H9 (cell line): ENCODE results near the gene ATAT1. TPM values are rescaled to one million over a fixed set of nuclear protein-coding genes. Genes with fewer than 3 reads are reported as not detected.

ENCODE experiments used
- DNase-seq: peaks from one replicate; pipeline ENCODE4 v3.0.0-alpha.2; 2017
- H2AFZ ChIP-seq: one replicate; pipeline ENCODE4 v1.6.1; 2013; ENCODE audit warnings: mild to moderate bottlenecking, low read length, control low read depth, moderate library complexity
- H2AK5ac ChIP-seq: 2 replicates; pipeline ENCODE4 v1.6.1; 2013; ENCODE audit warnings: low read length, control low read depth, mixed read lengths; ENCODE audit not compliant: insufficient read length
- H2BK120ac ChIP-seq: one replicate; pipeline ENCODE4 v1.6.1; 2013; ENCODE audit warnings: low read depth, mild to moderate bottlenecking, low read length, control low read depth, inconsistent platforms; ENCODE audit not compliant: poor library complexity, severe bottlenecking
- H2BK12ac ChIP-seq: 2 replicates; pipeline ENCODE4 v1.6.1; 2013; ENCODE audit warnings: low read length, control low read depth, mixed read lengths, low read depth; ENCODE audit not compliant: insufficient read length
- H2BK15ac ChIP-seq: 2 replicates; pipeline ENCODE4 v1.6.1; 2013; ENCODE audit warnings: low read depth, low read length, control low read depth
- H2BK20ac ChIP-seq: one replicate; pipeline ENCODE4 v1.6.1; 2013; ENCODE audit warnings: low read depth, mild to moderate bottlenecking, low read length, control low read depth, inconsistent platforms; ENCODE audit not compliant: poor library complexity, severe bottlenecking
- H2BK5ac ChIP-seq: 2 replicates; pipeline ENCODE4 v1.6.1; 2013; ENCODE audit warnings: low read length, control low read depth, mixed read lengths; ENCODE audit not compliant: insufficient read length
- H3K14ac ChIP-seq: 2 replicates; pipeline ENCODE4 v1.6.1; 2013; ENCODE audit warnings: low read length, control low read depth; ENCODE audit not compliant: insufficient read depth
- H3K18ac ChIP-seq: 2 replicates; pipeline ENCODE4 v1.6.1; 2013; ENCODE audit warnings: low read depth, mild to moderate bottlenecking, mixed read lengths, low read length, control low read depth; ENCODE audit not compliant: insufficient read length
- H3K23ac ChIP-seq: 2 replicates; pipeline ENCODE4 v1.6.1; 2013; ENCODE audit warnings: low read length, control low read depth, mixed read lengths, low read depth; ENCODE audit not compliant: insufficient read length
- H3K23me2 ChIP-seq: 2 replicates; pipeline ENCODE4 v1.6.1; 2013; ENCODE audit warnings: low read depth, mild to moderate bottlenecking, mixed read lengths, low read length, control low read depth; ENCODE audit not compliant: insufficient read length, poor library complexity, severe bottlenecking
- H3K27ac ChIP-seq: 2 replicates; pipeline ENCODE4 v1.5.1; 2013; ENCODE audit warnings: low read length, control low read depth, mixed read lengths, low read depth; ENCODE audit not compliant: insufficient read length
- H3K27me3 ChIP-seq: 2 replicates; pipeline ENCODE4 v1.6.1; 2013; ENCODE audit warnings: low read length, control low read depth, inconsistent platforms; ENCODE audit not compliant: insufficient read depth
- H3K4ac ChIP-seq: 2 replicates; pipeline ENCODE4 v1.6.1; 2013; ENCODE audit warnings: low read depth, mild to moderate bottlenecking, control low read depth, inconsistent platforms, low read length, moderate library complexity
- H3K4me1 ChIP-seq: 2 replicates; pipeline ENCODE4 v1.6.1; 2013; ENCODE audit warnings: low read length, control low read depth, inconsistent platforms; ENCODE audit not compliant: insufficient read depth
- H3K4me2 ChIP-seq: 2 replicates; pipeline ENCODE4 v1.6.1; 2013; ENCODE audit warnings: low read length, control low read depth, mixed read lengths; ENCODE audit not compliant: insufficient read length, insufficient read depth
- H3K56ac ChIP-seq: 2 replicates; pipeline ENCODE4 v1.6.1; 2013; ENCODE audit warnings: low read depth, mild to moderate bottlenecking, mixed read lengths, low read length, control low read depth; ENCODE audit not compliant: insufficient read length
- H3K79me1 ChIP-seq: 2 replicates; pipeline ENCODE4 v1.6.1; 2013; ENCODE audit warnings: low read depth, mild to moderate bottlenecking, moderate library complexity, low read length, control low read depth, inconsistent platforms; ENCODE audit not compliant: insufficient read depth, poor library complexity, severe bottlenecking
- H3K79me2 ChIP-seq: 2 replicates; pipeline ENCODE4 v1.6.1; 2013; ENCODE audit warnings: low read length, control low read depth, inconsistent platforms; ENCODE audit not compliant: insufficient read depth
- H3K9ac ChIP-seq: 2 replicates; pipeline ENCODE4 v1.6.1; 2013; ENCODE audit warnings: low read length, control low read depth, mixed read lengths; ENCODE audit not compliant: insufficient read length; ENCODE audit errors: extremely low read depth
- H3K9me3 ChIP-seq: one replicate; pipeline ENCODE4 v1.6.1; 2013; ENCODE audit warnings: low read depth, low read length, inconsistent platforms; ENCODE audit not compliant: control insufficient read depth
- H3T11ph ChIP-seq: one replicate; pipeline ENCODE4 v1.6.1; 2013; ENCODE audit warnings: mild to moderate bottlenecking, low read length, control low read depth, inconsistent platforms
- H4K20me1 ChIP-seq: one replicate; pipeline ENCODE4 v1.6.1; 2013; ENCODE audit not compliant: control insufficient read depth, insufficient read length, insufficient read depth
- H4K5ac ChIP-seq: 2 replicates; pipeline ENCODE4 v1.6.1; 2013; ENCODE audit warnings: low read depth, mild to moderate bottlenecking, mixed read lengths, low read length, control low read depth; ENCODE audit not compliant: insufficient read length
- H4K8ac ChIP-seq: replicated peaks from 2 replicates; pipeline ENCODE4 v1.6.1; 2013; ENCODE audit warnings: low read length, control low read depth, mixed read lengths, low read depth; ENCODE audit not compliant: insufficient read length
- H4K91ac ChIP-seq: 2 replicates; pipeline ENCODE4 v1.6.1; 2013; ENCODE audit warnings: low read depth, mild to moderate bottlenecking, moderate library complexity, mixed read lengths, low read length, control low read depth; ENCODE audit not compliant: insufficient read length
- H3K27ac Mint-ChIP-seq, 3 experiments: 2 replicates in 2 of 3; 3 replicates in 1 of 3; pipeline ENCODE4 v1.8.0; 2020 to 2021; ENCODE audit warnings: mixed read lengths in 3 of 3, mild to moderate bottlenecking in 1 of 3, moderate library complexity in 1 of 3
- H3K27me3 Mint-ChIP-seq: 2 replicates; pipeline ENCODE4 v1.8.0; 2021; ENCODE audit warnings: low read depth, mild to moderate bottlenecking, moderate library complexity, mixed read lengths
- H3K36me3 Mint-ChIP-seq, 3 experiments: 2 replicates in 2 of 3; 3 replicates in 1 of 3; pipeline ENCODE4 v1.8.0; 2020 to 2021; ENCODE audit warnings: low read depth in 3 of 3, mixed read lengths in 3 of 3; ENCODE audit not compliant: insufficient read depth in 1 of 3
- H3K4me1 Mint-ChIP-seq, 2 experiments: 2 replicates each; pipeline ENCODE4 v1.8.0; 2020; ENCODE audit warnings: mixed read lengths in 2 of 2
- H3K4me3 Mint-ChIP-seq, 2 experiments: 2 replicates in 1 of 2; 3 replicates in 1 of 2; pipeline ENCODE4 v1.8.0; 2020 to 2021; ENCODE audit warnings: mild to moderate bottlenecking in 2 of 2, mixed read lengths in 2 of 2, moderate library complexity in 1 of 2
- H3K9me3 Mint-ChIP-seq, 2 experiments: 2 replicates in 1 of 2; 3 replicates in 1 of 2; pipeline ENCODE4 v1.8.0; 2020; ENCODE audit warnings: mild to moderate bottlenecking in 2 of 2, mixed read lengths in 2 of 2, moderate library complexity in 1 of 2
- CTCF ChIP-seq: fragments of 200-600 bp; sonication (generic); conservative IDR thresholded peaks from 3 replicates; pipeline ENCODE4 v1.8.0; 2021; ENCODE audit warnings: antibody characterized with exemption, mild to moderate bottlenecking
- WGBS: extraction: QIAGEN DNeasy Blood & Tissue Kit; methylation state at CpG from one replicate; pipeline ENCODE4 v1.1.7; 2013; ENCODE audit warnings: missing lambda C conversion rate, low lambda C conversion rate, mixed read lengths; ENCODE audit not compliant: insufficient read length; ENCODE audit errors: extremely low coverage; 5-methylcytosine and 5-hydroxymethylcytosine counted together
- total RNA-seq: library from RNA; stranded (reverse); gene quantifications from 2 replicates; pipeline ENCODE4 v1.2.1, GENCODE V29; 2021

The ATAT1 gene
- total RNA-seq, 1 experiment from 2014 or later = 20.1 TPM

GRCh38 chr6:30640481-30640880 is 13.8 kb downstream of the ATAT1 start:
- H2AFZ ChIP-seq = no peak overlapping the region
- H3K14ac ChIP-seq = no peak overlapping the region
- H3K56ac ChIP-seq = no peak overlapping the region
- H3K27me3 ChIP-seq = no peaks in the 10 kb centered on the region
- no peak overlapping the region for H4K8ac ChIP-seq
- H2BK120ac ChIP-seq = no peak overlapping the region
- no peak overlapping the region for H3T11ph ChIP-seq
- no peak overlapping the region for H4K91ac ChIP-seq
- no peak overlapping the region for H2BK5ac ChIP-seq
- no peak overlapping the region for H3K4me3 Mint-ChIP-seq
- no peaks in the 10 kb centered on the region; a peak in 1 of 4 replicates for H3K4me1 Mint-ChIP-seq
- peaks cover 16 to 71% (median 57%) of the 10 kb centered on the region in 3 experiments; a peak in 6 of 7 replicates for H3K36me3 Mint-ChIP-seq
- no CpG with 5 or more reads among the region's 10 CpGs for WGBS
- H2BK20ac ChIP-seq = no peak overlapping the region
- no peaks in the 10 kb centered on the region for H3K9me3 ChIP-seq
- no peaks in the 10 kb centered on the region for H3K79me2 ChIP-seq
- H3K23ac ChIP-seq = no peak overlapping the region
- no peaks in the 10 kb centered on the region for H3K9me3 Mint-ChIP-seq
- no peak overlapping the region for H2BK15ac ChIP-seq
- no peaks in the 10 kb centered on the region for H3K79me1 ChIP-seq
- H4K5ac ChIP-seq = no peak overlapping the region
- H3K23me2 ChIP-seq = no peaks in the 10 kb centered on the region
- no peak overlapping the region for H3K9ac ChIP-seq
- H3K4ac ChIP-seq = no peak overlapping the region
- no peak overlapping the region for H3K4me2 ChIP-seq
- H4K20me1 ChIP-seq = no peaks in the 10 kb centered on the region
- H3K27ac ChIP-seq = no peak overlapping the region
- H3K4me1 ChIP-seq = no peaks in the 10 kb centered on the region
- no peak overlapping the region for H2AK5ac ChIP-seq
- no peak overlapping the region for H3K18ac ChIP-seq
- H3K27ac Mint-ChIP-seq = no peak overlapping the region
- DNase-seq = no peak
- no peak for TF ChIP-seq CTCF
- no peaks in the 10 kb centered on the region for H3K27me3 Mint-ChIP-seq
- H2BK12ac ChIP-seq = no peak overlapping the region
